GM23248 (cell line): ENCODE measurements around the gene EIF2B1.

Experiments used
- EZH2 ChIP-seq: fragments of 200-600 bp; sonication (generic); IDR thresholded peaks from 2 replicates; pipeline ENCODE4 v1.6.1; 2018; ENCODE audit warnings: antibody characterized with exemption, mild to moderate bottlenecking; ENCODE audit not compliant: insufficient read depth, poor library complexity, severe bottlenecking
- EZH2phosphoT487 ChIP-seq: fragments of 200-600 bp; sonication (generic); IDR thresholded peaks from 2 replicates; pipeline ENCODE4 v1.6.1; 2018; ENCODE audit warnings: antibody characterized with exemption, moderate library complexity, mild to moderate bottlenecking, low read depth; ENCODE audit not compliant: insufficient read depth

- TF ChIP-seq EZH2phosphoT487 (no peak), EZH2 (no peak)
Observed at GRCh38 chr12:123576611-123577010, 56.9 kb downstream of the EIF2B1 start.
